Kidney tubule cell (primary cell): ENCODE results near the gene GRIN2A.
"Not testable (repeated sequence)": the region's sequence is repeated elsewhere in the genome, so short reads cannot be mapped to it uniquely, and the experiment has no call there.

Experiments used
- DNase-seq: peaks from one replicate; pipeline ENCODE4 v3.0.0-alpha.2; 2018; ENCODE audit warnings: low spot score

GRIN2A gene

DNA sequence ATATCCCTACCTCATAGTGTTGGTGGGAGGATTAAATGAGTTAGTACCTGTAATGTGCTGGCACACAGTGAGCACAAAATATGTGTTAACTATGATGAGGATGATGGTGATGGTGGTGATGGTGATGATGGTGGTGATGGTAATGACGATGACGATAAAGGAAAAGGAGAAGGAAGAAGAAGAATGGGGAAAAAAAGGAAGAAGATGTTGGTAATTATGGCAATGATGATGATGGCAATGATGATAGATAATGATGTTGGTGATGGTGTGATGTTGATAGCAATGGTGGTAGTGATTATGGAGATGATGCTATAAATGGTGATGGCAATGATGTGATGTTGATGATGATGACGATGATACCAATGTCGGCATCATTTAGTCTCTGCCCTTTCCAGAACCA, 270.2 kb downstream of the GRIN2A start:
- DNase-seq = no peak

DNA sequence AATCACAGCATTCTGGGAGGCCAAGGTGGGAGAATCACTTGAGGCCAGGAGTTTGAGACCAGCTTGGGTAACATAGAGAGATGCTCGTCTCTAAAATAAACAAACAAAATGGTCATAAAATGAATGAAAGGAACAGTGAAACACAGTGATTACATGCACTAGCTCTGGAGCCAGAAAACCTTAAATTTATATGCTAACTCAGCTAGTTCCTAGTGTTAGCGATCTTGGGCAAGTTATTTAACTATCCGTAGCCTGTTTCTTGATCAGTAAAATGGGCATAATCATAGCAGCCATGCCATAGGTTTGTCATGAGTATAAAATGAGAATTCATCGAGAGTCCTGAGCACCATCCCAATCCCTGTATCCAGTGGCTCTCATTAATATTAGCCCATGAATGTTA, 271.0 kb downstream of the GRIN2A start:
- no peak for DNase-seq

DNA sequence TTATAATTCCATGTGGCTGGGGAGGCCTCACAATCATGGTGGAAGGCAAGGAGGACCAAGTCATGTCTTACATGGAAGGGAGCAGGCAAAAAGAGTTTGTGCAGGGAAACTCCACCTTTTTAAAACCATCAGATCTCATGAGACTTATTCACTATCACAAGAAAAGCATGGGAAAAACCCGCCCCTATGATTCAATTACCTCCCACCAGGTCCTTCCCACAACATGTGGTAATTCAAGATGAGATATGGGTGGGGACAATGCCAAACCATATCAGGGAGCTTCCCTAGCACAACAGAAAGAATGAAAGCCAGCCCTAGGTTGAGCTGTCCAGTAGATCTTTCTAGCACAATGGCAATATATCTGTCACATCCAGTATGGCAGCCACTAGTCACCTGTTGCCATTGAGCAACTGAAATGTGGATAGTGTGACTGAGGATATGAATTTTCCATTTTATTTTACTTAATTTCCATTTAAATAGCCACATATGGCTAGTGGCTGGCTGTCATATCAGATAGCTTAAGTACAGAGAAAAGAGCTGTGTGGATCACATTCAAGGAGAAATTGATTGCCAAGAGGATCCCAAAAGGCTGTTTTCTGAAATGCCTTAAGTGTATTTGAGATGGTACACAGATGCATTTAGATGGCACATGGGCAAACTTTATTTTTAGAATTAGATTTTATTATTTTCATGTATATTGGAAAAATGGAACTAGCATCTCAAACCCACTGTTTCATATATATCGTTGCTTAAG, 273.0 kb downstream of the GRIN2A start:
- peak; percentile 4 for DNase-seq

DNA sequence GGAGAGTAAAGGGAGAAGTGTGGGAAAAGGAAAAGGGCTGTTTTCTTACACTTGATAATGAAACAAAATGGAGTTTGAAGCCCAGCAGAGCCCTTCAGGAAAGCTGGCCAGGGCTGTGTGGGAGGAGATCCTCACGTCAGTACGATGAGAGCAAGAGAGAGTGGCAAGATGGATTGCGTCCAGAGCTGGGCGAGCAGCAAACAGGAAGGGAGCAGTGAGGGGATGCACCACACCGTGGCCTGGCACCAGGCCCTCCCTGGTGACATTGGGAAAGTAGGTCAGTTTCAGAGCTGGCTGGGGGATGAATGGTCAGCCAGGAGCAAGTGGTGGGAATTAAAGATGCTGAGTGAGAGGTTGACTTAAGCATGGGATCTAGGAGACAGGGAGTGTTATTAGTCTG, 273.6 kb downstream of the GRIN2A start:
- DNase-seq = no peak

- DNase-seq = no peak
Observed at GRCh38 chr16:9907752-9908151, 274.5 kb downstream of the GRIN2A start.

DNA sequence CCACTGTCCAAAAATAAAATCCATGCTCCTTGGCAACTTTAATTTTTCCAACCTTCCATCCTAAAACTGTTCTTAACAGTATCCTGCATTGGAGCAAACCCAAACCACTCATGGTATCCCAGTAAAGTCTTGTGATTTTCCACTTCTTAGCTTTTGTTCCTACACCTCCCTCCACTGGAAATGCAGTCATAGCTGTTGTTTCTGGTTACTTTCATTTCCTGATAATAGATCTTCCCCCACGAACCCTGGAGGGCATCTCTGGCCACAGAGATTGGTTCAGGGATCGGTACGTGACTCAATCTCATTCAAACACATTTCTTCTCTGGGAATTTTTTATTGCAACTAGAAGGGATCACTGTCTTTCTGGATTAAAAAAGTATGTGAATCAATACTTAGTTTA, 276.0 kb downstream of the GRIN2A start:
- DNase-seq = no peak

DNA sequence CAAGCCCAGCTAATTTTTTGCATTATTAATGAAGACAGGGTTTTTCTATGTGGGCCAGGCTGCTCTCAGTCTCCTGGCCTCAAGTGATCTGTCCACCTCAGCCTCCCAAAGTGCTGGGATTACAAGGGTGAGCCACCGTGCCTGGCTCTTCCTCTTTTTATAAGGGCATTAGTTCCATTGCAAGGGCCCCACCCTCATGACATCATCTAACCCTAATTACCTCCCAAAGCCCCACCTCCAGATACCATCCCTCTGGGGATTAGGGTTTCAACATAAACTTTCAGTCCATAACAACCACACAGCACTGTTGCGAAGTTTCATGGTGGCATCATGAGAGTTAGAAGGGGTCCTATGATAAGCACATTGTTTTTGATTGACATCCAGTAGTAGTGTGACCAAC, 277.7 kb downstream of the GRIN2A start:
- DNase-seq = no peak

DNA sequence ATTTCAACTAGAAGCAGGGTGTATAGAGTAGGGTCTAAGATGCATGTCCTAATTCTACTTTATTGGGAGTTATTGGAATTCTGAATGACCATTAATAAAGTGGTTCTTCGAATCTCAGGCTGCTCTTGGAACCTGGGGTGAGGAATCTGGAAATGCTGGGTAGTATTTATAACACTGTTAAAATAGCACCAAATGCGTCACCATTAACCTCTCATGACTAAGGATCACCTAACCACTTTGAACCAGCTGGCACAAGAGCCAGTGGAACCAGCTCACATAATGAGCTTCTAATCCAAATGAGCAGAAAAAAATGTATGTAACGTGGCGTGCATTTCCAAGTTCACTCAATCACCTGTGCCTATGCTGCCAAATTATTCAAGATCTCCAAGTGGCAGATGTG, 281.7 kb downstream of the GRIN2A start:
- DNase-seq = peak; percentile 1

GRCh38 chr16:9898555-9898954, 283.7 kb downstream of the GRIN2A start:
- DNase-seq = no peak

GRCh38 chr16:9898124-9898523, 284.1 kb downstream of the GRIN2A start:
- no peak for DNase-seq

DNA sequence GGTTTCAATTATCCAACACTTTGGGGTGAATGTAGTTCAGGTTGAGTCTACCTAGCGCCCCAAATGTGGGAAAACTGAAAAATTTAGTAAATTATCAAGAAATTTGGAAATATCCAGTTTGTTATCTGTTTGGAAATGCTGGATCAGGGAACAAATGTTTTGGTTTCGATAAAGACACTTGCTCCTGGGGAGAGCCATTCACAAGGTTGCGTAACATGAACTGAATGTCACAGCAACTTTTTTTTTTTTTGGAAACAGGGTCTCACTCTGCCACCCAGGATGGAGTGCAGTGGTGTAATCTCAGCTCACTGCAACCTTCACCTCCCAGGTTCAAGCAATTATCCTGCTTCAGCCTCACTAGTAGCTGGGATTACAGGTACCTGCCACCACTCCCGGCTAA, 286.4 kb downstream of the GRIN2A start:
- no peak for DNase-seq

- DNase-seq = peak; percentile 30
Observed at GRCh38 chr16:9885876-9886275, 296.4 kb downstream of the GRIN2A start.

DNA sequence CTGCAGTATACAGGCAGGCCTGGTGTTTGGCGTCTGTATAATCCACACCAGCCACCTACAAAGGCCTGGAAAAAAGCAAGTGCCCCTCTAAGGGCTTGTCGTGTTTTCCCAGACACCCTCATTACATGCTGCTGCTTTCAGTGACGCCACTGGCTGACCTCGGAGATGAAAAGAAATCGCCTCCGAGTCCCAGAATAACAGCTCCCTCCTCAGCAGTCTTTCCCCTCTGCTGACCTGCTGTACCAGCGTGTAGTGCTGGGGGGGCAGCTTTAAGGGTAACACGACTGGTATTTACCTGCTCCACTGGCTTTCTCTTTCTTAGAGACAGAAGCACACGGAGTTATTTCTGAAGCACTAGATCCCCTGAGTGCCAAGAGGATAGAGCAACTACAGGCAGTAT, 296.8 kb downstream of the GRIN2A start:
- DNase-seq = no peak

- DNase-seq = not testable (repeated sequence)
Observed at GRCh38 chr16:9875981-9876380, 306.2 kb downstream of the GRIN2A start.

- DNase-seq = no peak
Observed at GRCh38 chr16:9874219-9874618, 308.0 kb downstream of the GRIN2A start.

GRCh38 chr16:9870962-9871361, 311.3 kb downstream of the GRIN2A start:
- DNase-seq = peak; percentile 1

DNA sequence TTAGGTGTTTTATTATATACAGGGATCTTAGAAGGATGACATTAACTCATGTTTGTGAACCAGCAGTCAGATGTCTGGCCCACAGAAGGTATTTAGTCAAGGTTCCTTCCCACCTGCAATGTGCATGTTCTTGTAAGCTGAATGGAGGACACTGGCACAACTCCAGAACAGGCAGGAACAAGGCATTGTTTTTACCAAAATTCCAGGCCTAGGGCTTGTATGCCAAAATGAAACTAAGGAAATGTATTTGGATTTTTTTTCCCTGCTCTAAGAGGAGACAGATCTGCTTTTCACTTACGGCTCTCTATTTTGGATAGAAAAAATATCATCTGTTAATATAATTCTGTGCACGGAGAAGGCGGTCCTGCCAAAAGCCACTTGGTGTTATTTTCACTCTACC, 312.5 kb downstream of the GRIN2A start:
- DNase-seq = no peak

DNA sequence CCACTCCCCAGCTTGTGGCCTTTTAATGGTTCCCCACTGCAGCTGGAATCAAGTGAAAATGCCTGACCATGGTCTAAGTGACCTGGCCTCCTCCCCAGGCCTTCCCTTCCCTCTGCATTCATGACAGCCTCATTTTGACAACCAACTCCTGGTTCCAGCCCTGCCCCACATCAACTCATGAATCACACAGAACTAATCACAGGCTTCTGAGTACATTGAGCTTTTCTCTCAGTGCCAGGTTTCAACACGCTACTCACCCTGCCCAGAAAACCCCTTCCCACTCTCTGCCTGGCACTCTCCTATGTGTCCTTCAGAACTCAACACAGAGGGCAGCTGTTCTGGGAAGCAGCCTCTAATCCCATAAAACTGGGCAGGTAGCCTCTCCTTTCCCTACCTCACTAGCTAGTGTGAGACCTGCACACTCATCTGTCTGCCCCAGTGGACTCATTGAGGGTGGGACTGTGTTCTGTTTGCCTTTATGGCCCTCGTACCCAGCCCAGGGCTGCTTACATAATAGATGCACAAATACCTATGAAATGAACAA, 313.6 kb downstream of the GRIN2A start:
- no peak for DNase-seq

DNA sequence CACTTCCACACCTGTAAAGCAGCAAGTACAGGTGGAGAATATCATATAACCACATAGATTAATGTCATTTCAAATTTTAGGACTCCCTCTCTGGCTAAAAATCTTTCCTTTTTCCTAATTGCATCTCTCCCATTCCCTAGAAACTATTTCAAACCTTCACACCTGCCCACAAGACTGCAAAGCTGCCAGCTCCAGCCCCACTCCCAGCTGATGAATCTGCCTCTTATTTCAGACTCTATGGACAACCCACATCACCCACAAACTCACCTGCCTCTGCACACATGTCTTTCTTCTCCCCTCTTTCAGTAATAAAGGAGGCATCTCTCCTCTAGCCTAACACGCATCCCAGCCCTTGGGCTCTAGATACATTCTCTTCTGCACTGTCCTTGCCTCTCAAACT, 315.1 kb downstream of the GRIN2A start:
- no peak for DNase-seq

GRCh38 chr16:9864461-9864860, 317.8 kb downstream of the GRIN2A start:
- DNase-seq = no peak

GRCh38 chr16:9862327-9862726, 319.9 kb downstream of the GRIN2A start:
- DNase-seq = no peak

- DNase-seq = no peak
Observed at GRCh38 chr16:9860876-9861275, 321.4 kb downstream of the GRIN2A start.

- no peak for DNase-seq
Observed at GRCh38 chr16:9859701-9860327, 322.4 kb downstream of the GRIN2A start.

- DNase-seq = peak; percentile 34
Observed at GRCh38 chr16:9854675-9855074, 327.6 kb downstream of the GRIN2A start.
